Posterior cingulate gyrus (tissue), 11 donors: ENCODE data around the gene CABLES1.
"Not testable (repeated sequence)": the region's sequence is repeated elsewhere in the genome, so short reads cannot be mapped to it uniquely, and the experiment has no call there.

Experiments used
- DNase-seq, 10 donors: peaks; one replicate each; pipeline versions ENCODE4 v3.0.0 to v3.0.0-alpha.2; 2020 to 2021; ENCODE audit warnings: mixed read lengths in 3 of 10
- intact Hi-C: fragments of 100-400 bp; cut with DNase I; formaldehyde crosslinking; loops from one replicate; pipeline ENCODE4 v1.15.1; 2023

Gene CABLES1

GRCh38 chr18:23134780-23135549, at the start of gene CABLES1:
TSS of gene CABLES1 (plus strand) at chr18:23135485. CDS start at chr18:23135763, 278 bp downstream.
- DNase-seq: peak; percentile 29 to 94 (median 60)
- intact Hi-C loops: loop anchor here (10.0 kb wide), 1 partner anchor 370 kb away; the partner anchor contains the start of gene RMC1

DNA sequence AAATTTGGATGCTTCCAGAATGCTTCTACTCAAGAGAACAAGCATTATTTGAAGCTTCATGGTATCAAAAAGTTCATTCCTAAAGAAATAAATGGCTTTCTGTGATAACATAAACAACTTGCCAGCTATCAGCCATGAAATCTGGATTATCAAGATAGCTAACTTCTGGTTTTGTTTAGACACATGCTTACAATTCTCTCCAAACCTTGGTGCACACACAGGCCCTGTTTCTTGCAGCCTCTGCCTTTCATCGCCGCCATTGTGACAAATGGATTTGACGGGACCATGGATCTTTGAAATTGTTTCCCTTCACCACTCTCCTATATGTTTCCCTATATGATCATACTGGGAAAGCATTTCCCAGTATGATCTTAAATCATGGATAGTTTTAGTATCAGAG, 47.9 kb upstream of the CABLES1 start:
- intact Hi-C loops: no loop called here
- DNase-seq: peak in 1 of 10 donors; percentile 15

DNA sequence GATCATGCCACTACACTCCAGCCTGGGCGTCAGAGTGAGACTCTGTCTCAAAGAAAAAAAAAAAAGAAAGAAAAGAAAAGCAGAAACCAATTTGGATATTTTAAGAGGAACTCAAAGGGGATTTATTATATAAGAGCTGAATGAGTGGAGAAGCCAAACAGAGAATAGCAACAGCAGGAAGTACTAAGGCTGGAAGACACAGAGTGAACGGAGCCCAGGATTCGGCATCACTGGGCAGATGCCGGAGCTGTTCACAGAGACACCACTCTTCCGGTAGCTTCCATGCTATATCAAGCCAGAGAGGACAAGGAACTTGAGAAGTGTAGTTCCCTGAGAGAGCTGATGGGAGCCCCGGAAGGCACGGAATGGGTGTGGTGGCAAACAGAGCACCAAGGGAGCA, 47.0 kb upstream of the CABLES1 start:
- peak in 2 of 10 donors; percentile 8 to 82 for DNase-seq
- intact Hi-C loops: no loop called here

DNA sequence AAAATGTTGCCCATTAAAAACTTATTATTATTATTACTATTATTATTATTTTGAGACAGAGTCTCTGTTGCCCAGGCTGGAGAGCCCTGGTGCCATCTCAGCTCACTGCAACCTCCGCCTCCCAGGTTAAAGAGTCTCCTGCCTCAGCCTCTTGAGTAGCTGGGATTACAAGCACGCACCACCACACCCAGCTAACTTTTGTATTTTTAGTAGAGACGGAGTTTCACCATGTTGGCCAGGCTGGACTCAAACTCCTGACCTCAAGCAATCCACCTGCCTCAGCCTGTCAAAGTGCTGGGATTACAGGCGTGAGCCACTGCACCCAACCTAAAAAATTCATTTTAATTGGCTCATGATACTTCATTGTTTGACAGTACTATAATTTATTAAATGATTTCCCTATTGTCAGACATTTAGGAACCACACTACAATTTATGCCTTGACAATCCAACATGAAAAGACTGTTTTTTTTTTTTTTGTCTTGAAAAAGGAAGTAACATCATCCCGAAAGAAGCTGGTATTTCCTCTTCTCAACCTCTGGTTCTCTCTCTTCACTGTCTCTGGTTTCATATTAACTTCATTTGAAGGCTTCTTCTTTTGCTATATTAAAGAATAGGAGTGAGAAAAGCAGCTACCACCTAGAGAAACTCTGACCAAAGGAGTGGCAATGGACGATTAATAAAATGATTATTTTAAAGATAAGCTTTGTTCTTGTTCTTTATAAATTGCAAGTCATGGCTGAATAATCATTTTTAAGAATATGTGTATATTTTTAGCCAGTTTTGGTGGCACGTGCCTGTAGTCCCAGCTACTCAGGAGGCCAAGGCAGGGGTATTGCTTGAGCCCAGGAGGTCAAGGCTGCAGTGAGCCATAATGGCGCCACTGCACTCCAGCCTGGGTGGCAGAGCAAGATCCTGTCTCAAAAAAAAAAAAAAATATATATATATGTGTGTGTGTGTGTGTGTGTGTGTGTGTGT, 44.0 kb upstream of the CABLES1 start:
- DNase-seq: peak in 1 of 10 donors; percentile 19
- intact Hi-C loops: not testable (repeated sequence)

DNA sequence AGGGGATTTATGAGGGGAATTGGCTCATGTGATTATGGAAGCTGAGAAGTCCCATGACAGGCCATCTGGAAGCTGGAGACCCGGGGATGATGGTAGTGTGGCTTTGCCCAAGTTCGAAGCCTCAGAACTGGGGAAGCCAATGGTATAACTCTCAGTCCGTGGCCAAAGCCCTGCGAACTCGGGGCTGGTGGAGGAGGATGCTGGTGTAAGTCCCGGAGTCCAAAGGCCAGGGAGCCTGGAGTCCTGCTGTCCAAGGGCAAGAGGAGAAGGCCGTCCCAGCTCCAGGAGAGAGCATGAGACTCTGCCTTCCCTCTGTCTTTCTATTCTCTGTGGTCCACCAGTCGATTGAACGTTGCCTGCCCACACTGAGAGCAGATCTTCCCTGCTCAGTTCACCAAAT, 43.2 kb upstream of the CABLES1 start:
- DNase-seq: peak in 1 of 10 donors; percentile 71
- intact Hi-C loops: no loop called here

DNA sequence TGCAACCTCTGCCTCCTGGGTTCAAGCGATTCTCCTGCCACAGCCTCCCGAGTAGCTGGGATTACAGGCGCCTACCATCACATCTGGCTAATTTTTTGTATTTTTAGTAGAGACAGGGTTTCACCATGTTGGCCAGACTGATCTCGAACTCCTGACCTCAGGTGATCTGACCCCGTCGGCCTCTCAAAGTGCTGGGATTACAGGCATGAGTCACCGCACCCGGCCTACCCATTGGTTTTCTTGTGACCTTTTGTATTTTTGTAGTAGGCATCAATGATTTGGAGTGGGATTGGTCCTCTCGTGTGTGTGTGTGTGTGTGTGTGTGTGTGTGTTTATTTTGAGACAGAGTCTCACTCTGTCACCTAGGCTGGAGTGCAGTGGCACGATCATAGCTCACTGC, 42.2 kb upstream of the CABLES1 start:
- DNase-seq: peak in 1 of 10 donors; percentile 8
- intact Hi-C loops: not testable (repeated sequence)

DNA sequence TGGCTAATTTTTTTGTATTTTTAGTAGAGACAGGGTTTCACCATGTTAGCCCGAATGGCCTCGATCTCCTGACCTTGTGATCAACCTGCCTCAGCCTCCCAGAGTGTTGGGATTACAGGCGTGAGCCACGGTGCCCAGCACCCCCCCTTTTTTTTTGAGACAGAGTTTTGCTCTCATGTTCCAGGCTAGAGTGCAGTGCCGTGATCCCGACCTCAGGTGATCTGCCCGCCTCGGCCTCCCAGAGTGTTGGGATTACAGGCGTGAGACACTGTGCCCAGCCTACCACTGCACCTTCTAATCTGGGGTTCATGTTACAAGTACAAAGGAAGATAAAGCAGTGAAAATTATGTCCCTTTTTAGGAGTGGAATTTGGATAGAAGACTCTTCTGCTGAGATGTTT, 41.5 kb upstream of the CABLES1 start:
- DNase-seq: peak in 1 of 10 donors; percentile 56
- intact Hi-C loops: no loop called here

- DNase-seq: peak in 3 of 10 donors; percentile 12 to 86 (median 32)
- intact Hi-C loops: no loop called here
Observed at GRCh38 chr18:23094411-23095190, 40.7 kb upstream of the CABLES1 start.

- intact Hi-C loops: no loop called here
- DNase-seq: no peak
Observed at GRCh38 chr18:23095463-23095862, 39.8 kb upstream of the CABLES1 start.

DNA sequence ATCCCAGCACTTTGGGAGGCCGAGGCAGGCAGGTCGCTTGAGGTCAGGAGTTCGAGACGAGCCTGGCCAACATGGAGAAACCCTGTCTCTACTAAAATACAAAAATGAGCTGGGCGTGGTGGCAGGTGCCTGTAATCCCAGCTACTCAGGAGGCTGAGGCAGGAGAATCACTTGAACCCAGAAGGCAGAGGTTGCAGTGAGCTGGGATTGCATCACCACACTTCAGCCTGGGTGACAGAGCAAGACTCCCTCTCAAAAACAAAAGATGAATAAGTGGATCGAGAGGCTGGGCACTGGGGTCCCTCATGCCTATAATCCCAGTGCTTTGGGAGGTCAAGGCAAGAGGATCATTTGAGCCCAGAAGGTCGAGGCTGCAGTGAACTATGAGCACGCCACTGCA, 38.3 kb upstream of the CABLES1 start:
- intact Hi-C loops: not testable (repeated sequence)
- peak in 1 of 10 donors; percentile 35 for DNase-seq

- peak in 1 of 10 donors; percentile 17 for DNase-seq
- intact Hi-C loops: no loop called here
Observed at GRCh38 chr18:23099621-23100020, 35.7 kb upstream of the CABLES1 start.

- intact Hi-C loops: no loop called here
- peak in 1 of 10 donors; percentile 3 for DNase-seq
Observed at GRCh38 chr18:23101861-23102432, 33.3 kb upstream of the CABLES1 start.

DNA sequence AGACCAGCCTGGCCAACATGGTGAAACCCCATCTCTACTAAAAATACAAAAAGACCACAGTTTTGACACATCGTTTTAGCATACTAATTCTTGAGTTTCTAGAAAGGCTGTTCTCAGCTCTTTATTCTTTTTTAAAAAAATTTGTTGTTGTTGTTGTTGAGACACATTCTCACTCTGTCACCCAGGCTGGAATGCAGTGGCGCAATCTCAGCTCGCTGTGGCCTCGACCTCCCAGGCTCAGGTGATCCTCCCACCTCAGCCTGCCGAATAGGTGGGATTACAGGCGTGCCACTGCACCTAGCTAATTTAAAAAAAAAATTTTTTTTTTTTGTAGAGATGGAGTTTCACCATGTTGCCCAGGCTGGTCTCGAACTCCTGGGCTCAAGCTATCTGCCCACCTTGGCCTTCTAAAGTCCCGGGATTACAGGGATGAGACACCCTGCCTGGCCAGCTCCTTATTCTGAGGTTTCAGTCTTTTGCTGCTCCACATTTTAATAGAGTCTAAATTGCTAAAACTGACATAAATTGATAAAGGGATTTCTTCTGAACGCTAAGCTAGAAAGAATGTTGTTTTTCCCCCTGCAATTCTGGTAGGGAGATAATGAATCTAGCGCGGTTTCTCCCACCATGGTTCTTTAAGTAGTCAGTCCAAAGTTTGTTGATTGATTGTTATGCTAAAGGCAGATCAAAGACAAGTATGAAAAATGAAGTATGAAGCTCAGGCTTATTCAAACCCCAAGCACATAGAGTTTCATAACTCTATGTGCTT, 32.6 kb upstream of the CABLES1 start:
- intact Hi-C loops: no loop called here

DNA sequence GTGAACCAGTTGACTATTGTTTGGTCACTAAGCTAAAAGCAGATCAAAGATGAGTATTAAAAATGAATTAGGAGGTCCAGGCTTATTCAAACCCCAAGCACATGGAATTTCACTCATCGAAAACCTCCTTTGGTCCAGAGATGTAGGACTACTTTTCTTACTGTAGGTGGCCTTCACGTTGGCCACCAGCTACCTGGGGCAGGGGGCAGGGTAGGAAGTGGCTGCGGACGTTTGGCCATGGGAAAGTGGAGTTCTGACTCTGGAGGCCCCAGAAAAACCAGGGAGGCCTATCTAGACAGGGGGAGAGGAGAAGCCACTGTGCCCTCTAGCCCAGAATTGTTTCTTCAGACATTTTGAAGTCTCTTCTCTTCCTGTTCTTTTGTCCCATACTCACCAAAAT, 31.8 kb upstream of the CABLES1 start:
- intact Hi-C loops: no loop called here
- DNase-seq: peak in 1 of 10 donors; percentile 28

More for the DNA sequence above, 32.6 kb upstream of the CABLES1 start:
- peak in 1 of 10 donors; percentile 21 for DNase-seq

GRCh38 chr18:23105030-23105429, 30.3 kb upstream of the CABLES1 start:
- intact Hi-C loops: no loop called here
- no peak for DNase-seq

DNA sequence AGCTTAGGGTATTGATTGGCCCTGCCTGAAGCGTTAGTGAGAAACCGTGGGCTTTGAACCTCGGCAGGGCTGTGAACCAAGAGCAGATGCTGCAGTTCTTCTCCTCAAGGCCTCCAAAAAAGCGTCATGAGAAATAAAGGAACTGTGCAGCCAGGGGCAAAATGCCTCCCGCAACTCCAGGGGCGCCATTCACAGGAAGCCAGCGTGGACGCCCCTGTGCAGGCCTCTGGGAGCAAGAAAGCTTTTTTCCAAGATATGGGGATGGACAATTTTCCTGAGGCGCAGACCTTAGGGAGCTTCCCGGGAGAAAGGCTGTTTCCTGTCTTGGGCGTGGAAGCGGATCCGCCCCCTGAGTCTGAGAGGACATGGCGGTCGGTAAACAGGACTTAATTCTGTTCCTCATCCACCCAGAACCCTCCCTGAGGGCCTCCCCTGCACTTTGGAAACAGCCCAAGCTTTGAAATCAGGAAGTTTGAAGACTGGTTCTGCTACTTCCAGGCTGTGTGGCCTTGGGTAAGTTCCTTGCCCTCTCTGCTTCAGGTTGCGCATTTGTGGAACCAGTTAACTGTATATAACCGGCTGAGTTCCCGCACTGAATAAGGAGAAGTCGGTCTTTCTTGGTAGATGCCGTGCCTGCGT, 29.6 kb upstream of the CABLES1 start:
- DNase-seq: peak in 1 of 10 donors; percentile 56
- intact Hi-C loops: no loop called here

GRCh38 chr18:23106575-23106974, 28.7 kb upstream of the CABLES1 start:
- DNase-seq: peak in 1 of 10 donors; percentile 9
- intact Hi-C loops: no loop called here

DNA sequence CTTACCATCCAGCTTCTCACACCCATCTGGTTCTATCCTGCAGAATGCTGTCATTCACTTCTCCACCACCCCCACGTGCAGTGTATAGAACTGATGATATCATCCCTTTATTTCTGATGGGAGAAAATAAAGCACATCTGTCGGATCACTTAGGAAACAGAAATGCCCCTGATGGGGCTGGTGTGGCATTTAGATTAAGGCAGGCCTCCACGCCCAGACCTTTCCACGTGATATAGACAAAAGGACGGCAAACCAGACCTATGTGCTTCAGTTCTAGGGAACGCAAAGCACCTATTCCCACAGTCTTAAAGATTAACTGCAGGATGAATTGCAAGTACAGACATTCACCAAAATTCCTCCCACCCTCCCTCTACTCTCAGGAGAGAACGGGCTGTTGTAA, 27.6 kb upstream of the CABLES1 start:
- intact Hi-C loops: no loop called here

GRCh38 chr18:23108496-23108895, 26.8 kb upstream of the CABLES1 start:
- intact Hi-C loops: no loop called here

More for the DNA sequence above, 27.6 kb upstream of the CABLES1 start:
- peak in 1 of 10 donors; percentile 43 for DNase-seq

More at GRCh38 chr18:23108496-23108895, 26.8 kb upstream of the CABLES1 start:
- no peak for DNase-seq
